ENCODE data around the gene CCT4. TPM values are rescaled to one million over a fixed set of nuclear protein-coding genes. Genes with fewer than 3 reads are reported as not detected.

CCT4 gene
- total and polyA plus RNA-seq, 2 donors, result 92.5 to 122 TPM

Small RNA genes lying within 50 kb of the gene (small RNA-seq; reads per million reads assigned to genes)
- not detected for gene RF00019

Other genes with a start within 250 kb of the CCT4 start
- gene FAM161A, start 34.6 kb downstream of the CCT4 start, total RNA-seq, result 15.3 TPM
- gene FAM161A, start 34.6 kb downstream of the CCT4 start, polyA plus RNA-seq, result 2.4 TPM
- 49.1 TPM for gene COMMD1, start 17.0 kb upstream of the CCT4 start, total RNA-seq
- 43.2 TPM for gene COMMD1, start 17.0 kb upstream of the CCT4 start, polyA plus RNA-seq